ENCODE measurements around the gene OSBPL3. TPM values are rescaled to one million over a fixed set of nuclear protein-coding genes. Genes with fewer than 3 reads are reported as not detected.
"Not testable (repeated sequence)": the region's sequence is repeated elsewhere in the genome, so short reads cannot be mapped to it uniquely, and the experiment has no call there.

OSBPL3 gene
- total RNA-seq, 2 donors from 2014 or later: 3.1 to 8.2 TPM

DNA sequence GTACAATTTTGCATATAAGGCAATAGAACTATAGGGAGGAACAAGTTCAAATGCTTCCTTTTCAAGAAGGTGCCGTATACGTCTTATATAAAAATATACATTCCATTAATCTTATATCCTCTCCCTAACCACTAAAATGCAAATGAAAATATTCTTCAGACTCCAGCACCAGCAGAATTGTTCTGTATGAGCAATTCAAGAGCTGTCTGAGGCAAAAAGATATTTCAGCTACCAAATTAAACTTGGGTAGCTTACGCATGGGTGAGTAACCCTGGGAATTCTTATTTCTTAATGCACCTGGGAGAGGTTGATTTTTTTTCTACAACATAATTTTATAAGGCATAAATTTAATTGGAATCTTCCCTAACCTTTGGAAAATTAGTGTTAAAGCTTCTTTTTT, 180.5 kb downstream of the OSBPL3 start:
- WGBS, 2 donors: 91 to 95% methylated on average over 3 of the region's 3 CpGs
- Histone ChIP-seq H3K4me3 (no peak overlapping the region), H3K27me3 (no peaks in the 10 kb centered on the region), H3K27ac (no peak overlapping the region), H3K4me1 (no peaks in the 10 kb centered on the region), H3K36me3 (replicated peaks in 1 of 2; ENCODE audit: insufficient read depth in 1 of 2, low read depth in 2 of 2) (no peaks in the 10 kb centered on the region), H3K9me3 (no peaks in the 10 kb centered on the region)
- intact Hi-C loops (cut with DNase I): no loop called here
- DNase-seq (no peak), ATAC-seq (no peak)
- no peak for TF ChIP-seq POLR2A (IDR thresholded peaks at IDR 0.05)
- TF ChIP-seq, protein P1, sequence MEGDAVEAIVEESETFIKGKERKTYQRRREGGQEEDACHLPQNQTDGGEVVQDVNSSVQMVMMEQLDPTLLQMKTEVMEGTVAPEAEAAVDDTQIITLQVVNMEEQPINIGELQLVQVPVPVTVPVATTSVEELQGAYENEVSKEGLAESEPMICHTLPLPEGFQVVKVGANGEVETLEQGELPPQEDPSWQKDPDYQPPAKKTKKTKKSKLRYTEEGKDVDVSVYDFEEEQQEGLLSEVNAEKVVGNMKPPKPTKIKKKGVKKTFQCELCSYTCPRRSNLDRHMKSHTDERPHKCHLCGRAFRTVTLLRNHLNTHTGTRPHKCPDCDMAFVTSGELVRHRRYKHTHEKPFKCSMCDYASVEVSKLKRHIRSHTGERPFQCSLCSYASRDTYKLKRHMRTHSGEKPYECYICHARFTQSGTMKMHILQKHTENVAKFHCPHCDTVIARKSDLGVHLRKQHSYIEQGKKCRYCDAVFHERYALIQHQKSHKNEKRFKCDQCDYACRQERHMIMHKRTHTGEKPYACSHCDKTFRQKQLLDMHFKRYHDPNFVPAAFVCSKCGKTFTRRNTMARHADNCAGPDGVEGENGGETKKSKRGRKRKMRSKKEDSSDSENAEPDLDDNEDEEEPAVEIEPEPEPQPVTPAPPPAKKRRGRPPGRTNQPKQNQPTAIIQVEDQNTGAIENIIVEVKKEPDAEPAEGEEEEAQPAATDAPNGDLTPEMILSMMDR (IDR thresholded peaks at IDR 0.05): no peak

DNA sequence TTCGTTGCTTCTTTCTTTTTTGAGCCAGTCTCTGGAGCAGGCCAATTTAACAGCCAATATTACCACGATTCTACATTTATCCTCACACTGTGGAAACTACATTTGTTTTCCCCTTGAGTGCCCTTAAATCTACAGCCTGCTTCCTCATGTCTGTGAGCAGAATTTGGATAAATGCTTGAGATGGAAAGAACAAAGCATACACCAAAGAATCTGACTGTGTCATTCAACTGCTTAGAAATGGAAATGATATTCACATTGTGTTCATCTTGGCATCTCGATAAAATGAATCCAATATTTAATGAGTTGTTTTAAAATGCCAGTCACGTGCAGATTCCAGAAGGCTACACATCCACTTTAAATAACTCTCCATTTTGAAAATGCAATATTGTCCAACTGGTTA, 181.7 kb downstream of the OSBPL3 start:
- Histone ChIP-seq H3K9me3 (no peaks in the 10 kb centered on the region), H3K4me1 (no peaks in the 10 kb centered on the region), H3K27me3 (no peaks in the 10 kb centered on the region), H3K4me3 (no peak overlapping the region), H3K36me3 (replicated peaks in 1 of 2; ENCODE audit: insufficient read depth in 1 of 2, low read depth in 2 of 2) (no peaks in the 10 kb centered on the region), H3K27ac (no peak overlapping the region)
- DNase-seq (no peak), ATAC-seq (no peak)
- intact Hi-C loops (cut with DNase I): no loop called here
- WGBS, 2 donors: 86 to 88% methylated on average over 4 of the region's 4 CpGs
- TF ChIP-seq POLR2A (IDR thresholded peaks at IDR 0.05): no peak
- TF ChIP-seq, protein P1 (IDR thresholded peaks at IDR 0.05): no peak

DNA sequence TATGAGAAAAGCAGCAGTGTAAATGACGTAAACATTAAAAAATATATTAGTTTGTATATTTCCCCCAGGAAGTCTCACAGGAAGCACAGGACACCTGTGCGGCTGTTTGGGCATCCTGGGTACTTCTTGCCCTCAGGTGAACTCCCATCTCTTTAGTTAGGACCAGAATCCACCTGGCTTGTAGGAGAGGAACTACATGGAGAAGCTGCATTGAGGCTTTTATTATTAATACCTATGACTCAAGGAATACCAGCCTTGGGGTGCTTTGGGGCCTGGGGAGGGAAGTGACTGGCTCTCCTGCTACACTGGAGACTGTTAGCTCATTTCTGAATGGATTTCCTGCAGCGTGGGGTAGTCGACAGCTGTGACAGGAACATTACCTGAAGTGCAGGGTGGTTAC, 182.7 kb downstream of the OSBPL3 start:
- no peaks in the 10 kb centered on the region for H3K36me3 ChIP-seq (replicated peaks in 1 of 2; ENCODE audit: insufficient read depth in 1 of 2, low read depth in 2 of 2)
- intact Hi-C loops (cut with DNase I): no loop called here
- DNase-seq (no peak), ATAC-seq (no peak)
- no peaks in the 10 kb centered on the region for H3K9me3 ChIP-seq
- no peaks in the 10 kb centered on the region for H3K4me1 ChIP-seq
- H3K27ac ChIP-seq: no peak overlapping the region
- WGBS, 2 donors: 95 to 96% methylated on average over 4 of the region's 4 CpGs
- H3K4me3 ChIP-seq: no peak overlapping the region
- TF ChIP-seq, protein P1 (IDR thresholded peaks at IDR 0.05): no peak
- TF ChIP-seq POLR2A (IDR thresholded peaks at IDR 0.05): no peak
- H3K27me3 ChIP-seq: no peaks in the 10 kb centered on the region

DNA sequence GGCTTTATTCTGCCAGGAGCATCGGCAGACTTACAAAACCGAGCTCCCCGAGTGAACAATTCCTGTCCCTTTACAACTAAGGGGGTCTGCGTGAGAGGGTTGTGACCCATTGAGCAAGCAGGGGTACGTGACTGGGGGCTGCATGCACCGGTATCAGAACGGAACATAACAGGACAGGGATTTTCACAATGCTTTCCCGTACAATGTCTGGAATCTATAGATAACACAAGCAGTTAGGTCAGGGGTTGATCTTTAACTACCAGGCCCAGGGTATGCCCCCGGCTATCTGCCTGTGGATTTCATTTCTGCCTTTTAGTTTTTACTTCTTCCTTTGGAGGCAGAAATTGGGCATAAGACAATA, 184.6 kb downstream of the OSBPL3 start:
- ATAC-seq (no peak), DNase-seq (no peak)
- Histone ChIP-seq H3K4me1 (no peaks in the 10 kb centered on the region), H3K4me3 (no peak overlapping the region), H3K27me3 (no peaks in the 10 kb centered on the region), H3K27ac (no peak overlapping the region), H3K36me3 (replicated peaks in 1 of 2; ENCODE audit: insufficient read depth in 1 of 2, low read depth in 2 of 2) (no peaks in the 10 kb centered on the region), H3K9me3 (no peaks in the 10 kb centered on the region)
- WGBS, 2 donors: 79 to 84% methylated on average over 9 of the region's 9 CpGs
- intact Hi-C loops (cut with DNase I): no loop called here
- TF ChIP-seq, protein P1 (IDR thresholded peaks at IDR 0.05): no peak
- TF ChIP-seq POLR2A (IDR thresholded peaks at IDR 0.05): no peak

DNA sequence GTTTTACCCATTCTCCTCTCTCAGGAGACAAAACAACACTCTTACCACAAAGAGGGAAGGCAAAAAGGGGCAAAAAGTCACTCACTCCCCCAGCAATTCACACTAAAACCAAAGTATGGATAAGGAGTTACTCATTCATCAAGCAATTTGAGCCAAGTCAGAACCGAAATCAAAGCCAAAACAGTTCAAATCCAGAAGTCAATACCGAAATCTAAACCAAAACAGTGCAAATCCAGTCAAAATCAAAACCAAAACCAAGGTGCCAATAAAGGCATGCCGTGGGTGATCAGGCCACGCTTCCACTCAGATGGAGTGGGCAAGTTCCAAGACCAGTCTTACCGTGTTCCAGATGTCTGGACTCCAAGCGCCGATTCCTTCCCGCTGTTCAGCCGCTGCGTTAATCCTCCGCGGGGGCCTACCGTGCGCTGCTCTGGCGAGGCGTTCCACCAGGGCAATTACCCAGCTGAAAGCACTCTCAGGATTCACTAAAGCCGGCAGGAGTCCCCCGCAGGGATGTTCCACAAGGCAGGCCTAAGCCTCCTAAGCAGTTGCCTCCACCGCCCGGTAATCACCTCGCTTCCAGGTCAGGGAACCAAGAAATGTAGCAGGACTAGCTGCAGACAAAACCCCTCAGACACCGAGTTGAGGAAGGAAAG, 185.1 kb downstream of the OSBPL3 start:
- DNase-seq; H3K27ac ChIP-seq; ATAC-seq; H3K36me3 ChIP-seq (replicated peaks in 1 of 2; ENCODE audit: insufficient read depth in 1 of 2, low read depth in 2 of 2); H3K4me3 ChIP-seq; H3K4me1 ChIP-seq; H3K27me3 ChIP-seq; intact Hi-C loops (cut with DNase I); H3K9me3 ChIP-seq: not testable (repeated sequence)
- 93% methylated on average over 16 to 22 of the region's 22 CpGs for WGBS, 2 donors

Data from body of pancreas (tissue), 4 donors.